HL-60 (cell line): ENCODE measurements around the gene ISYNA1.

Experiments
- GABPA ChIP-seq: IDR thresholded peaks from 2 replicates; pipeline ENCODE4 v1.6.1; 2012; ENCODE audit warnings: low read depth
- POLR2AphosphoS5 ChIP-seq: IDR thresholded peaks from 2 replicates; pipeline ENCODE4 v1.6.1; 2012; ENCODE audit warnings: low read depth
- REST ChIP-seq: IDR thresholded peaks from 2 replicates; pipeline ENCODE4 v1.6.1; 2012; ENCODE audit warnings: low read depth; ENCODE audit not compliant: insufficient replicate concordance
- TF ChIP-seq, protein P1 (sequence below): IDR thresholded peaks from one replicate; pipeline ENCODE4 v1.5.1; 2011; ENCODE audit warnings: low read length, control low read depth, inconsistent platforms; ENCODE audit not compliant: insufficient read depth

GRCh38 chr19:18457483-18458331 is 19.8 kb upstream of the ISYNA1 start:
- TF ChIP-seq, protein P1, sequence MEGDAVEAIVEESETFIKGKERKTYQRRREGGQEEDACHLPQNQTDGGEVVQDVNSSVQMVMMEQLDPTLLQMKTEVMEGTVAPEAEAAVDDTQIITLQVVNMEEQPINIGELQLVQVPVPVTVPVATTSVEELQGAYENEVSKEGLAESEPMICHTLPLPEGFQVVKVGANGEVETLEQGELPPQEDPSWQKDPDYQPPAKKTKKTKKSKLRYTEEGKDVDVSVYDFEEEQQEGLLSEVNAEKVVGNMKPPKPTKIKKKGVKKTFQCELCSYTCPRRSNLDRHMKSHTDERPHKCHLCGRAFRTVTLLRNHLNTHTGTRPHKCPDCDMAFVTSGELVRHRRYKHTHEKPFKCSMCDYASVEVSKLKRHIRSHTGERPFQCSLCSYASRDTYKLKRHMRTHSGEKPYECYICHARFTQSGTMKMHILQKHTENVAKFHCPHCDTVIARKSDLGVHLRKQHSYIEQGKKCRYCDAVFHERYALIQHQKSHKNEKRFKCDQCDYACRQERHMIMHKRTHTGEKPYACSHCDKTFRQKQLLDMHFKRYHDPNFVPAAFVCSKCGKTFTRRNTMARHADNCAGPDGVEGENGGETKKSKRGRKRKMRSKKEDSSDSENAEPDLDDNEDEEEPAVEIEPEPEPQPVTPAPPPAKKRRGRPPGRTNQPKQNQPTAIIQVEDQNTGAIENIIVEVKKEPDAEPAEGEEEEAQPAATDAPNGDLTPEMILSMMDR, result no peak
- TF ChIP-seq REST (no peak), POLR2AphosphoS5 (no peak), GABPA (no peak)
